Inferior parietal cortex (tissue), 1 donor: ENCODE measurements around the gene ZNF33A.
"Not testable (repeated sequence)": the region's sequence is repeated elsewhere in the genome, so short reads cannot be mapped to it uniquely, and the experiment has no call there.

Experiments used
- DNase-seq: peaks from one replicate; pipeline ENCODE4 v3.0.0-alpha.2; 2016; ENCODE audit errors: extremely low spot score

Gene ZNF33A

DNA sequence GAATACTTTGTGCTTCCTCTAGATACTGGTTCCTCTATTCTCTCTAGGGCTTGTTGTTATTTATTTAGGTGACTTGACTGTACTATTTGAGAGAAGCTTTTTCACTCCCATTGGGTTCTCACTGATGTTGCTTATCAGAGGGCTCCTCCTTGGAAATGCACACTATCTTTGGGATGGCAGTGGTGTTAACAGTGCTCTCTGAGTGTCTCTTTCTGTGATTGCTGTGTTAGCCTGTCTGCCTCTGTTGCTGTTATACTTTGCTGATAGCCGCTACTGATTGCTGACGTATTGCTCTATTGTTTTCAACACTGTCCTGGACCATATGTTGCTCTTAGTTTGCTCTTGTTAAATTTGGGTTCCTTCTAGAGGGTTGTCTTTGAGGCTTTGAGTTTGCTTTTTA, 34.7 kb downstream of the ZNF33A start:
- no peak for DNase-seq

DNA sequence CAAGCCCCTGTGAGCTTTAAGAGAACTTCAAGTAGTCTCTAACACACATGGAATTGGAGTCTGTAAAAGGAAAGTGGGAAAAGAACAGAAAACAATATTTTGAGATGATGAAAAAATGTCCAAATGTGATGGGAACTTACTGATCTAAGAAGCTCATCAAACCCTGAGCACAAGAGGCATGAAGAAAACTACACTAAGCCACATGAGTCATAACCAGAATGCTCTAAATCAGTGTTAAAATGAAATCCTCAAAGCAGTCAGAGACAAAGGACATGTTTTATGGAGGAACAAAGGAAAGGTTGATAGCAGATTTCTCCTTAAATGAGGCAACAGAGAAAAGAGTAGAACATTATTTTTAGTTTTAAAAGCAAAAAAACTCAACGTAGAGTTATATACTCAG, 37.2 kb downstream of the ZNF33A start:
- no peak for DNase-seq

GRCh38 chr10:38050212-38050611, 39.7 kb downstream of the ZNF33A start:
- DNase-seq, result no peak

DNA sequence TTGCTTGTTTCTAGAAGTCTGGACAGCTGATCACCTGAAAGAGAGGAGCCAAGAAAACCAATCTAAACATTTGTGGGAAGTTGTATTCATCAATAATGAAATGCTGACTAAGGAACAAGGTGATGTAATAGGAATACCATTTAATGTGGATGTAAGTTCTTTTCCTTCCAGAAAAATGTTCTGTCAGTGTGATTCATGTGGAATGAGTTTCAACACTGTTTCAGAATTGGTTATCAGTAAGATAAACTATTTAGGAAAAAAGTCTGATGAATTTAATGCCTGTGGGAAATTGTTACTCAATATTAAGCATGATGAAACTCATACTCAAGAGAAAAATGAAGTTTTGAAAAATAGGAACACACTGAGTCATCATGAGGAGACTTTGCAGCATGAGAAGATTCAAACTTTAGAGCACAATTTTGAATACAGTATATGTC, 43.9 kb downstream of the ZNF33A start:
- DNase-seq, result no peak

- not testable (repeated sequence) for DNase-seq
These were observed 44.9 kb downstream of the ZNF33A start for GRCh38 chr10:38055274-38055894.

- DNase-seq, result not testable (repeated sequence)
These were observed 59.2 kb downstream of the ZNF33A start for GRCh38 chr10:38069663-38070062.

GRCh38 chr10:38070501-38070900, 60.0 kb downstream of the ZNF33A start:
- DNase-seq, result peak; percentile 5

DNA sequence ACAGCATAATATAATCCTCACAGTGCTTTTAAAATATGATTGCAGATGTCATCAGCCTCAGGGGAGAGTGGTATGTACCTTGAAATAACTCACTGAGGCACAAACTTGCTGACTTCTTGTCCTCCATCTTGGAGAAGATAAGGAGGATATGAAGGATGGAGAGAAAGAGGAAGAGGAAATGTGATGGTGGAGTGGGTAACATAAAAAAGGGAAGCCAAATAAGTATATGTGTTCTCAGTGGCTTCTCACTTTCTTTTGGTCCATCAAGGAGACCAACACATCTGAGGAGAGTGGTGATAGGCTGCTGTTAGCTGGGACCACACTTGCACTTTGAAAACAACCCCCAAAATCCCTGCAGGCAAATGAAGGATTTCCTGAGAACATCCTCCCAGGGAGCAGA, 62.1 kb downstream of the ZNF33A start:
- DNase-seq, result no peak

- DNase-seq, result no peak
These were observed 66.2 kb downstream of the ZNF33A start for GRCh38 chr10:38076687-38077086.

- DNase-seq, result not testable (repeated sequence)
These were observed 82.8 kb downstream of the ZNF33A start for GRCh38 chr10:38093318-38093717.

DNA sequence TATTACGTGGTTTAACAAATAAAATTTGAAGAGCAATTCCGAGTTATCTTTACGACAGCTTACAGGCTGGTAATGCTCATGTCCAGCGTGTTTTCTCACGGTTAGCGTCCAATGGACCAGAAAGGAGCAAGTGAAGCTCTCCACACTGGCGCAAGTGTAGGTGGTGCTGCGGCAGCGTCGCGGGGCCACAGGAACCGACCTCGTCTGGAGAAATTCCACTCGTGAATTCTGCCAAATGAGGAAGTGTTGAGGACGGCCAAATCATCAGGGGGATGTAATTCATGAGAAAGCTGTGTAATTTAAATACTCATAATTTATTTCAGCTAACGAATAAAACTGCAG, 83.3 kb downstream of the ZNF33A start:
- no peak for DNase-seq

GRCh38 chr10:38094158-38094926, 83.9 kb downstream of the ZNF33A start, which contains the start of gene ZNF37A:
ZNF37A (plus strand) TSS chr10:38094337; CDS start chr10:38096618, 2,281 bp downstream.
- peak; percentile 100 for DNase-seq

DNA sequence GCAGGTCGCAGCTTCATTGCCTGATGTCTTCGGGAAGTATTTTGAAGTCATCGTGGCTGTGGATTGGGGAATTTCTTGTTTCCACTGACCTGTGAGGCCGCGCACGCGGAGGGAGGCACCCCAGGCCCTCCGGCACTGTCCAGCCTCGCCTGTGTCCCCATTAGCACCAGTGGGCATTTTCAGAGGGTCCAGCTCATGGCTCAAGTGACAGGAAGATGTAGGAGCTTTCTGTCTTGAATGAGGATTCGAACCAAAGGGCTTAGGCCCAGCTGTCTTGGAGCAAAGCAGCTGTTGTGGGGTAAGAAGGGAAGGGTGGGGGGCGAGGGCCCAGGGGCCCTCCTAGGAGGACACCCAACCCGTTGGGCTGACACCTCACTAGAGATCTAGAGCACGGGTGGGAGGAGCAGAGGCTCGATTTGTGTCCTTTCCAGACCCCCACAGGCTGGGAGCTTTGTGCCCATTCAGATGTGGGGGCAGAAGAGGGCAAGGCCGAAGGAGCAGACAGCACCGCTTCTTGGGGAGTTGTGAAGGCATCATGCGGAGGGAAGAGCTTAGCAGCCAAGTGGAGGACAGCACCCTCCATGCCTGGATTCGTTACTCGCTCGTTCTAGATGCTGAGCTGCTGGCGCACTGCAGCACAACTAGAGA, 84.6 kb downstream of the ZNF33A start:
- no peak for DNase-seq

GRCh38 chr10:38102880-38103279, 92.4 kb downstream of the ZNF33A start:
- no peak for DNase-seq

DNA sequence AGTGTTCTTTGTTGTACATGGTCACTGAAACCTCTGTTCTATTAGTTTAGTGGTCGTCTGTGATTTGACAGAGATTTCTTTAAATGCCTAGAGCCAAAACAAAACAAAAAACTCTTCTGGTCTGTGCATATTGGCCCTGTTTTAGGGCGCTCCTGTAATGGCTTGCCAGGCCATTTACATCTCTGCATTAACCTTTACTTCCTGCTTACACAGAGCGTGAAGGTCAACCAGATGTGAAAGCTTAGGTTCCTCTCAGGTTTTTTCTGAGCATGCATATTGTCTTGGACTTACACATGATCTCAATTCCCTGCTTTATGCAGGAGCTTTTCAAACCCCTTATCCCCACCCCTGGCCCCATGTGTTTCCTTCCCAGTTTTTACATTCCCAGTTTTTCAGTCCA, 93.3 kb downstream of the ZNF33A start:
- DNase-seq, result no peak

DNA sequence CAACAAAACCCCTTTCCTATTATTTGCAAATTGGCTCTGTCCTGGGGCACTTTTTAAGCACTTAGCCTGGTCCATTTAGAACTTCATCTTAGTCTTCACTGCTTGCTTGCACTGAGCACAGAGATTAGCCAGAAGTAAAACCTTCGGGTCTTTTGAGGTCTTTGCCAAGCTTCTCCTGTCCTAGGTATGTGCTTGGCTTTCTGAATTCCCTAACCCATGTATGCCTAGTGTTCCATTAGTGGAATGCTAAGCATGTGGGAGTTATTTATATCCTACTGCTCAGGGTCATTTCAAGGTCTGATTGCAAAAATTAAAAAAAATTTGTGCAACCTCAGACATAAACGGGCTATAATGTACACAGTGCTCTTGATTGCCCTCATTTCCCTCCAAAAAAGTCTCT, 101.7 kb downstream of the ZNF33A start:
- DNase-seq, result no peak
